ENCODE data around the gene FBXL17. TPM values are rescaled to one million over a fixed set of nuclear protein-coding genes. Genes with fewer than 3 reads are reported as not detected.
"Not testable (repeated sequence)": the region's sequence is repeated elsewhere in the genome, so short reads cannot be mapped to it uniquely, and the experiment has no call there.

Gene FBXL17
- 10 to 100 TPM; 14.5 to 22.6 (median 21.9) TPM for polyA plus RNA-seq (ENCODE audit: insufficient read depth in 1 of 5, insufficient read length in 5 of 5, low replicate concordance in 1 of 5)
- long read RNA-seq, donor 1, full-length matches to known transcripts = 4 of 4 reads
- long read RNA-seq, donor 1, partial matches to known transcripts = 0 of 4 reads
- long read RNA-seq, donor 1, other reads (novel, unspliced or antisense) = 0 of 4 reads
- long read RNA-seq, donor 2, full-length matches to known transcripts = 3 of 3 reads
- long read RNA-seq, donor 2, partial matches to known transcripts = 0 of 3 reads
- long read RNA-seq, donor 2, other reads (novel, unspliced or antisense) = 0 of 3 reads
- long read RNA-seq, donor 3, full-length matches to known transcripts = 1 of 1 reads
- long read RNA-seq, donor 3, partial matches to known transcripts = 0 of 1 reads
- long read RNA-seq, donor 3, other reads (novel, unspliced or antisense) = 0 of 1 reads
- long read RNA-seq, donor 4, full-length matches to known transcripts = 8 of 8 reads
- long read RNA-seq, donor 4, partial matches to known transcripts = 0 of 8 reads
- long read RNA-seq, donor 4, other reads (novel, unspliced or antisense) = 0 of 8 reads
- long read RNA-seq, donor 5, full-length matches to known transcripts = 5 of 5 reads
- long read RNA-seq, donor 5, partial matches to known transcripts = 0 of 5 reads
- long read RNA-seq, donor 5, other reads (novel, unspliced or antisense) = 0 of 5 reads
- long read RNA-seq, donor 6, full-length matches to known transcripts = 7 of 13 reads
- long read RNA-seq, donor 6, partial matches to known transcripts = 6 of 13 reads
- long read RNA-seq, donor 6, other reads (novel, unspliced or antisense) = 0 of 13 reads
- long read RNA-seq, donor 7, full-length matches to known transcripts = 4 of 4 reads
- long read RNA-seq, donor 7, partial matches to known transcripts = 0 of 4 reads
- long read RNA-seq, donor 7, other reads (novel, unspliced or antisense) = 0 of 4 reads
- long read RNA-seq, donor 8, full-length matches to known transcripts = 1 of 1 reads
- long read RNA-seq, donor 8, partial matches to known transcripts = 0 of 1 reads
- long read RNA-seq, donor 8, other reads (novel, unspliced or antisense) = 0 of 1 reads

DNA sequence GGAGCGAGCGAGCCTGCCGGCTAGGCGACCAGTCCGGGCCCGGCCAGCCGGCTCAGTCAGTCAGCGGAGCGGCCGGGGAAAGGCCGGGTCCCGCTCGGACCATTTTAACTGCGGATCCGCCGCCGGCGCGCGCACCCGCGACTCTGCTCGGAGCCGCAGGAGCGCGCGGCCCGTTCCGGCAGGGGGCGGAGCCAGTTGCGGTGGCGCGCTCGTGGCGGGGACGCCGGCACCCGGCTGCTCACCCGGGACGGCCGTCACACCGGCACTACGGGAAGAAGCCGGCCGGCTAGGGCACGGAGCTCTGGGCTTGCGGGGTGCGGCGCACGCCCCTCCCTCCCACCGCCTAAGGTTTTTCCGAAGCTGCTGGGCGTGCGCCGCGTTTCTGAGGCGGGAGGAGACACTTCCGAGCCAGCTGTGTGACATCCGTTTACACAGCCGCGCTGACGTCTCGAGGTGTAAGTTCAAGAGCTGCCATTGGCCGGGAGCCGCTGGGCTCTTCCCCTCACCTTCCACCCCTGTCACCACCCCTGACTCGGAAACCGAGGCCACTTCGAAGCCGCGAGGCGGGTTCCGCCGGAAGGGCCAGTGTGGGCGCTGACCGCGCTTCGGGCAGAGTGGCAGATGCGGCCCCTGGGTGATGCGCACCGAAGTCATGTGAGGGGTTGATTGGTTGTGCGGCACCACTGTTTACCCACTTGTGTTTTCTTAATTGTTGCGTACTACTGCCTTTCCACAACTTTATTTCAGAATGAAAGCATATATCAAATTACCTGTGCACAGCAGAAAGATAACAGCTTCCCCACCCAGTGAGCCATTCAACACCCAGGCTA is at the start of gene FBXL17:
FBXL17 (minus strand) TSS at position 145 of the 830 bp plus-strand sequence.
- DNase-seq = peak; percentile 90 to 92

DNA sequence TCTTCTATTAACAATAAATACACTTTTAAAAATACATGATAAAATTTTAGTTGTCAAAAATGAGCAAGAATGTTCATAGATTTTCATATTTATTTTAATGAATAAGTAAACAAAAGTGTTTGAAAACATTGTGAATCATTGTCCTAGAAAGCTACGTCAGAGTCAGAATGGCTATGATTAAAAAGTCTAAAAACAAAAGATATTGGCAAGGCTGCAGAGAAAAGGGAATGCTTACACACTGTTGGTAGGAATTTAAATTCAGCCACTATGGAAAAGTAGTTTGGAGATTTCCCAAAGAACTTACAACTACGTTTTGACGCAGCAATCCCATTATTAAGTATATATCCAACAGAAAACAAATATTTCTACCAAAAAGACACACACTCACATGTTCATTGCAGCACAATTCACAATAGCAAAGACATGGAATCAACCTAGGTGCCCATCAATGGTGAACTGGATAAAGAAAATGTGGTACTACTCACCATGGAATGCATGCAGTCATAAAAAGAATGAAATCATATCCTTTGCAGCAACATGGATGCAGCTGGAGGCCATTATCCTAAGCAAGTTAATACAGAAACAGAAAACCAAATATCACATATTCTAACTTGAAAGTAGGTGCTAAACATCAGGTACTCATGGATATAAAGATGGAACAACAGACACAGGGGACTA is 49.2 kb upstream of the FBXL17 start:
- no peak for DNase-seq

DNA sequence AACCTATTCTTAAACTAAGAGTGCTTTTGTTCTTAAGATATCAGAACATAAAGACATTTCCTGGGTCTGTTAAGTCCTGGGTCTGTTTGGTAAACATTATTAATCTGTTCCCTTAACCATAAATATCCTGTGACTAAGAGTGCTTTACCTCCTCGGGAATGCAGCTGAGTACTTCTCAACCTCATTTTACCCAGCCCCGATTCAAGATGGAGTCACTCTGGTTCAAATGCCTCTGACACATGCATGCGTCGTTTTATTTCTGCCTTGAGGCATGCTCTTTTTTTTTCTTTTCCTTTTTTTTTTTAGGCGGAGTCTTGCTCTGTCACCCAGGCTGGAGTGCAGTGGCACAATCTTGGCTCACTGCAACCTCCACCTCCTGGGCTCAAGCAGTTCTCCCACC is 39.8 kb upstream of the FBXL17 start:
- DNase-seq = no peak

- no peak for DNase-seq
Observed at GRCh38 chr5:108420755-108421154, 38.9 kb upstream of the FBXL17 start.

DNA sequence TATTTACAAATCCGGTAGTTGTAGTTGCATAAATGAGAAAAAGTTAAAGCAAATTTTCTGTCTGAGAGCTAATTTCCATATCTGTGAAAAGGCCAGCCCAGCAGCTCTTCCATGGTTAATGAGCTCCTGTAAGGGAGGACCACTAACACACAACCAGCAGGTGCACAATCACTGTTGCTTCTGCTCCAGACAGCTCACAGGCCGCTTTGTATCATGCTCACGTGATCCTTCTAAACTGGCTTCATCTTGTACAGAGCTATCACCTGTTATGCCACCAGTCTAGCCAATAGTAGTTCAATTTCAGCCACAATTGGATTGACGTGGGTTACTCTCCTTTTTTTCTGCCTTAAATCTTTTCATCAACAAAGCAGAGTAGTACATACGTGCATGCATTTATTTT is 38.3 kb upstream of the FBXL17 start:
- DNase-seq = no peak

GRCh38 chr5:108418197-108418596 is 36.3 kb upstream of the FBXL17 start:
- no peak for DNase-seq

DNA sequence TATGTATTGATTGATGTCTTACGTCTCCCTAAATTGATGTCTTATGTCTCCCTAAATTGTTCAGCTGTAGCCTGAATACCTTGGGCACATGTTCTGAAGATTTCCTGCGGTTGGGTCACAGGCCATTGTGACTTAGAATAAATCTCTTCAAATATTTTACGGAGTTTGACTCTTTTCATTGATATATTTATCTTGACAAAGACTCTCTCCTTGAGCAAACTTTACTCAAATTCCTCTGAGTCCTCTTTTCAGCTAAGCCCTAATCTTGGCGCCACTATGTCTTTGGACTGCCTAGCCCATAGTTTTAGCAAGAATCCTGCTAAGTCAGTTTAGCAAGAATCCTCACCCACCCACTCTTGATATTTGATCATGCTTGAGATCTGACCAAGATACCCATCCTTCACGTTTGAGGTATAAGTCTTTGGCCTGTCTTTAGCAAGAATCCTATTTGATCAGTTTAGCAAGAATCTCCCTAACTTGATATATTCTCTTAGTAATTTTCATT is 35.3 kb upstream of the FBXL17 start:
- no peak for DNase-seq

DNA sequence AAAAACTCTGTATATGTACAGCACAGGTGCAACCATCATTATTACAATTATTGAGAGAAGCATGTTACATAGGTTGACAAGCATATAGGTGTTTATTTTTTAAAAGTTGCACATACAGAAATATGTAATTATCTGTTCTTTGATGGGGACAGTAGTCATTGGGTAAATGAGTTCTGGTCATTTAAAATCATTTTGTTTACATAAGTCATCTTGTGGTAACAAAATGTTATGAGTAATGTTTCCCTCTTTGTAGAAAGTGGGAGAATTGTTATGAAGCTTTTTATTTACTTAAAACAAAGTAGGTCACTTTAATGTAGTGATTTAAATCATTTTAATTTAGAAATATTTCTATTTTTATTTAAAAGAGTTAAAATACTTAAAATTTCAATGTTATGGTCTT is 33.8 kb upstream of the FBXL17 start:
- DNase-seq = no peak

GRCh38 chr5:108409786-108410185 is 27.9 kb upstream of the FBXL17 start:
- DNase-seq = no peak

- not testable (repeated sequence) for DNase-seq
Observed at GRCh38 chr5:108405201-108405600, 23.3 kb upstream of the FBXL17 start.

DNA sequence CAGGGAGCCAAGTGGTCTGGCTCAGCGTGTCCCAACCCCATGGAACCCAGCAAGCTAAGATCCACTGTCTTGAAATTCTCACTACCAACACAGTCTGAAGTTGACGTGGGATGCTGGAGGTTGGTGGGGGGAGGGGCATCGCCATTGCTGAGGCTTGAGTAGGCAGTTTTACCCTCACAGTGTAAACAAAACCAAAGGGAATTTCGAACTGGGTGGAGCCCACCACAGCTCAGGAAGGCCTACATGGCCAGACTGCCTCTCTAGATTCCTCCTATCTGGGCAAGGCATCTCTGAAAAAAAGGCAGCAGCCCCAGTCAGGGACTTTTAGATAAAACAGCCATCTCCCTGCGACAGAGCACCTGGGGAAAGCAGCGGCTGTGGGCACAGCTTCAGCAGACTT is 17.1 kb upstream of the FBXL17 start:
- no peak for DNase-seq

GRCh38 chr5:108396837-108397236 is 14.9 kb upstream of the FBXL17 start:
- not testable (repeated sequence) for DNase-seq

DNA sequence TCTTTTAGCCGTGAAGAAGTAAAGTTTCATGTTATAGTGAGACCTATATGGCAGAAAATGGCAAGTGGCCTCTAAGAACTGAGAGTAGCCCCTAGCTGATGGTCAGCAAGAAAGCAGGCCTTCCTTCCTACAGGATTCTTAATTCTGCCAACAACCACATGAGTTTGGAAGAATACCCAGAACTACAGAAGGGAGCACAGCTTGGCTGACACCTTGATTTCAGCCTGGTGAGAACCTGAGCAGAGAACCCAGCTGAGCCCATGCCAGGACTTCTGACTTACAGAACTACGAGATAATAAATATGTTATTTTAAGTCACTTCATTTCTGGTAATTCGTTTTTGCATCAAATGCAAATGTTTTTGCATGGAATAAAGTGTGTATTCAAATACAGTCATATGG is 5.9 kb upstream of the FBXL17 start:
- no peak for DNase-seq

GRCh38 chr5:108386345-108387061 is 4.6 kb upstream of the FBXL17 start:
- no peak for DNase-seq

GRCh38 chr5:108384741-108385140 is 2.8 kb upstream of the FBXL17 start:
- no peak for DNase-seq

GRCh38 chr5:108382784-108383330 is 959 bp upstream of the FBXL17 start:
- DNase-seq = peak in 1 of 2 donors; percentile 6

GRCh38 chr5:108381350-108381953 is 446 bp downstream of the FBXL17 start:
- peak; percentile 59 to 83 for DNase-seq

DNA sequence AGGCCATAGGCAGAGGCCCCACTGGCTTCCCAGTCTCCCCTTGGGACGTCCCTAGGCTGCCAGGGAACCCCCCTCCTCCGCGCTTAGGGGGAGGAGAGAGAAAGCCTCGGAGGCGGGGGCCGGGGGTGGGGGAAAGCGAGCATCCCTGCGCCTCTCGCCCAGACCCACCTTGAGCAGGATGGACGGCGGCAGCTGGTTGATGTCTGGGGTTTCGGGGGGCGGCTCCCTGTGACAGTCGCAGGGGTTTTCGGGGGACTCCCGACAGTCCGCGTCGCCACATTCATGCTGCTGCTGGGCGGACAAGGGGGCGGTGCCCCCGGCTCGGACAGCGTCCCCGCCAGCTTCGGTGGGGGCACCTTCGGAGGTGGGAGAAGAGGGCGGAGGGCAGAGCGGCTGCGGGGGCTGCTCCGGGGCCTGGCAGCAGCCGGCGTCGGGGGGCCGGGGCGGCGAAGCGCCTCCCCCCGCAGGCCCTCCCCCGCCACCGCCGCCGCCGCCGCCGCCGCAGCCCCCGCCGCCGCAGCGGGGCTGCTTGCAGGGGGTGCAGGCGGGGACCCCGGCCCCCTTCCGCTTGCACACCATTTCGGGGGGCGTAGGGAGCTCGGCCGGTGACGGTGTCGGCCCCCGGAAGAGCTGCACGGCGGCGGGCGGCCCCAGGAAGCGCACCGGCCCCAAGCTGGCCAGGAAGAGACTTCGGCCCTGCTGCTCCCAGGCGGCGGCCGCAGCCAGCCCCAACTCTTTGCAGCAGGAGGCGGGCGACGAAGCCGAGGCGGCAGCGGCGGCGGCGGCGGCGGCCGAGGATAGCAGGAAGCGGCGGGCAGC is 1.2 kb downstream of the FBXL17 start:
- peak; percentile 61 to 64 for DNase-seq

Data from right lung (tissue), 10 donors.